Mucosa of rectum (tissue), 2 donors: ENCODE results near the gene KIF18A.

ENCODE experiments used
- H3K27ac ChIP-seq, 2 donors: one replicate each; pipeline ENCODE4 v1.7.0; 2013; ENCODE audit warnings: inconsistent platforms in 2 of 2, low read depth in 2 of 2, low read length in 2 of 2
- H3K27me3 ChIP-seq, 2 donors: one replicate each; pipeline ENCODE4 v1.7.0; 2013; ENCODE audit warnings: low read length in 2 of 2; ENCODE audit not compliant: control insufficient read depth in 2 of 2, insufficient read depth in 2 of 2
- H3K36me3 ChIP-seq, 2 donors: one replicate each; pipeline ENCODE4 v1.7.0; 2013; ENCODE audit warnings: low read length in 2 of 2; ENCODE audit not compliant: control insufficient read depth in 2 of 2, insufficient read depth in 2 of 2
- H3K4me1 ChIP-seq, 2 donors: one replicate each; pipeline ENCODE4 v1.7.0; 2013; ENCODE audit warnings: low read length in 2 of 2, mild to moderate bottlenecking in 1 of 2; ENCODE audit not compliant: control insufficient read depth in 2 of 2, insufficient read depth in 2 of 2
- H3K4me3 ChIP-seq, 2 donors: one replicate each; pipeline ENCODE4 v1.7.0; 2013; ENCODE audit warnings: low read length in 2 of 2
- H3K9ac ChIP-seq, 2 donors: one replicate each; pipeline ENCODE4 v1.7.0; 2013; ENCODE audit warnings: low read length in 2 of 2, low read depth in 1 of 2, mild to moderate bottlenecking in 1 of 2
- H3K9me3 ChIP-seq, 2 donors: one replicate each; pipeline ENCODE4 v1.7.0; 2013; ENCODE audit warnings: low read length in 2 of 2; ENCODE audit not compliant: control insufficient read depth in 2 of 2
- donor health status: healthy.
- donor health status: Normal muscosa, but diverticular disease.

KIF18A gene

DNA sequence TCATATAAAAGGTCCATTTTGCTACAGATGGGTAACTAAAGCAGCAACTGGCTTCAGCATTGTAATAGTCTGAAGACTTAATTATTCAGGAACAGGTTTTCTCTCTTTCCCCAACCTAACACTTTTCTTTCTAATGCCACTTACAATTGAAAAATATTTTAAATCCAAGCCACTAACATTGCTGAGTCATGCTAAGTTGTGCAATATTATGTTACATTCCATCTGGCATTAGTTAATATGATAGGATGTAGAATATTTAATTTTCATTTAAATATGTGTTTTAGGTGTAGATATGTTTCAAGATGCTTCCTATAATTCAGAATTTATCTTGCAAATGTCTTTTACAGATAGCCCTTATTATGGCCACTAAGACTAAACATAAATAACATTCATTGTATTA is 98.6 kb downstream of the KIF18A start:
- Histone ChIP-seq H3K4me3 (no peak overlapping the region), H3K36me3 (no peaks in the 10 kb centered on the region), H3K9ac (no peak overlapping the region), H3K27me3 (no peaks in the 10 kb centered on the region), H3K27ac (no peak overlapping the region), H3K4me1 (no peaks in the 10 kb centered on the region), H3K9me3 (no peaks in the 10 kb centered on the region)

DNA sequence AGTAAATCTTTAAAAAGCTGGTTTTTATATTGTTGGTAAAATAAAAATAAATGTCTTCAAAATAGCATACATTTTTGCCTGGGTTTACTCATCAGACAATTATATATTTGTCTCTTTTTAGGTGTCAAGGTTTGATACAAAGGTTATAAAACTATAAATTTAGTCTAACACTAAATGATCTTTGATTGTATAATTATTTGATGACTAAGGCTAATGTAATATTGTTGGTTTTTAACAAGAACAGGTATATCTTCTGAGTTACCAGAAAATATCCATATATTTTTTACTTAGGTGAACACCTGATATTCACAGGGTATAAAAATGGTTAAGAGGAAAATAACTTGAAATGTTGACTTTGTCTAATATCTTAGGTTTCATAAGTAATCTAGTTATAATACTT is 104.3 kb downstream of the KIF18A start:
- H3K27ac ChIP-seq: no peak overlapping the region
- peaks cover 0 to 6% of the 10 kb centered on the region in 2 donors for H3K9me3 ChIP-seq
- H3K4me1 ChIP-seq: no peaks in the 10 kb centered on the region
- H3K9ac ChIP-seq: no peak overlapping the region
- no peaks in the 10 kb centered on the region for H3K36me3 ChIP-seq
- no peaks in the 10 kb centered on the region for H3K27me3 ChIP-seq
- H3K4me3 ChIP-seq: no peak overlapping the region

DNA sequence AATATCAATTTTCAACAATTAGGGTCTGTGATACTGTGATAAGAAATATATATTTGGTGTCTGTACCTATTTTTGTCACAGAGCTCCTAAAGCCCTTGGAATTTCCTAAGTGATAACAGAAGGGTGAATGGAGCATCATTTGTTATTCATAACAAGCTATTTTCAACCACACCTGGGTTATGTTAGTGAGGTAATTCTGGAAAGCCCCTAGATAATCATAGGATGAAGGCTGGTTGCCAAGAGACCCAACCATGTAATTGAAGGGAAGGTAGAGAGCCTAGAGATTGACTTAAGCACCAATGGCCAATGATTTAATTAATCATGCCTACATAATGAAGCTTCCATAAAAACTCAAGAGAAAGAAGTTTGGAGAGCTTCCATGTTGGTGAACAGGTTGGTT is 109.4 kb downstream of the KIF18A start:
- no peaks in the 10 kb centered on the region for H3K27me3 ChIP-seq
- no peak overlapping the region for H3K4me3 ChIP-seq
- no peak overlapping the region for H3K9ac ChIP-seq
- no peaks in the 10 kb centered on the region for H3K4me1 ChIP-seq
- peaks cover 0 to 6% of the 10 kb centered on the region in 2 donors for H3K9me3 ChIP-seq
- H3K27ac ChIP-seq: no peak overlapping the region
- no peaks in the 10 kb centered on the region for H3K36me3 ChIP-seq

DNA sequence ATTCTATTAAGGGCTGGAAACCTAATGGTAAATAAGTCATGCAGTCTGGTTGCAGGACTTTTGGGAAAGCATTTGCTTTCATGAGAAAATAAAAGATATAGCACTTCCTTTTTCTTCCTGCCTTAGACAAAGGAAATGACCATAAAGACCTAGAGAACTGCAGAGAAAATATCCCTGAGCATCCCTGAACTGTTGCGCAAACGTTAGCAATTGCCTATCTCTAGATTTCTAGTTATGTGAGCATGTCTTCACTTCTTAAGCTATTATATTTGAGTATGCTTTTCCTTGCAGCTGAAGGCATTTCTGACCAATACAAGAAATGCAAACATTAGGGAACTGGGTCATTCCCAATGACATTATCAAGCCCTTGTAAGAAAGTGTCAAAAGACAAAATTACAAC is 110.6 kb downstream of the KIF18A start:
- H3K27ac ChIP-seq: no peak overlapping the region
- H3K9me3 ChIP-seq: peaks cover 0 to 4% of the 10 kb centered on the region in 2 donors
- H3K4me3 ChIP-seq: no peak overlapping the region
- H3K4me1 ChIP-seq: no peaks in the 10 kb centered on the region
- H3K27me3 ChIP-seq: no peaks in the 10 kb centered on the region
- no peak overlapping the region for H3K9ac ChIP-seq
- no peaks in the 10 kb centered on the region for H3K36me3 ChIP-seq

DNA sequence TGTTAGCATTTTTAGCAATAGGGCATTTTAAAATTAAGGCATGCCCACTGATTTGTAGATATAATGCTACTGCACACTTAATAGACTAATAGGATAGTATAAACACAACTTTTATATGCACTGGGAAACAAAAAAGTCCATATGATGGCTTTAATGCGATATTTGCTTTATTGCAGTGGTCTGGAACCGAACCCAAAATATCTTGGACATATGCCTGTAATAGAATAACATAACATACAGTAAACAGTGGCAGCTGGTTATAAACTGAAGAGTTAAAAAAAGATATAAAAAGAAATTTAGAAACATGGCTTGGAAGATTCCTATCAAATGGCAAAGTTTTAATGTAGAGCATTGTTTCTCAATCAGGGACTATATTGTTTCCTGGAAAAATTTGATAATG is 111.9 kb downstream of the KIF18A start:
- Histone ChIP-seq H3K4me3 (no peak overlapping the region), H3K9me3 (no peaks in the 10 kb centered on the region), H3K9ac (no peak overlapping the region), H3K27me3 (no peaks in the 10 kb centered on the region), H3K27ac (no peak overlapping the region), H3K36me3 (no peaks in the 10 kb centered on the region), H3K4me1 (no peaks in the 10 kb centered on the region)

DNA sequence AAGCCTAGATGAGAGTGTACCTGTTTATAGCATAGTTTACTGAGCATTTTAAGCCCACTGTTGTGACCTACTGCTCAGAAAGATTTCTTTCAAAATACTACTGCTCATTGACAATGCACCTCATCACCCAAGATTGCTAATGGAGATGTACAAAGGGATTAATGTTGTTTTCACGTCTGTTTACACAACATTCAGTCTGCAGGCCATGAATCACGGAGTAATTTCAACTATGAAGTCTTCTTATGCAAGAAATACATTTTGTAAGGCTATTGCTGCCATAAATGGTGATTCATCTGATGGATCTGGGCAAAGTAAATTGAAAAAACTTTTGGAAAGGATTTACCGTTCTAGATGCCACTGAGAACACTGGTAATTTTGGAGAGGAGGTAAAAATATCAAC is 112.9 kb downstream of the KIF18A start:
- Histone ChIP-seq H3K4me1 (no peaks in the 10 kb centered on the region), H3K4me3 (no peak overlapping the region), H3K27ac (no peak overlapping the region), H3K27me3 (no peaks in the 10 kb centered on the region), H3K9ac (no peak overlapping the region), H3K9me3 (no peaks in the 10 kb centered on the region), H3K36me3 (no peaks in the 10 kb centered on the region)

DNA sequence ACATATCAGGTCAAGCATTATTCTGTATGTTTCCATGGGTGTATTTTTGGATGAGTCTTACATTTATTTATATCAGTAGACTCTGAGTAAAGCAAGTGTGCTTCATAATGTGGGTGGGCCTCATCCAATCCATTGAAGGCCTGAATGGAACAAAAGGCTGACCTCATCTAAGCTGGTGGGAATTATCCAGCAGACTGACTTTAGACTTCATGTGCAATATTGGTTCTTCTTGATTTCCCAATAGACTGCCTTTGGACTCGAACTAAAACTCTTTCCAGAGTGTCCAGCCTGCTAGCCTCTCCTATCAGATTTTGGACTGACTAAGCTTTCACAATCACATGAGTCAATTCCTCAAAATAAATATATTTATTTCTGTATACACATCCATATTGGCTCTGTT is 116.2 kb downstream of the KIF18A start:
- H3K9me3 ChIP-seq: no peaks in the 10 kb centered on the region
- H3K9ac ChIP-seq: no peak overlapping the region
- no peaks in the 10 kb centered on the region for H3K27me3 ChIP-seq
- no peaks in the 10 kb centered on the region for H3K4me1 ChIP-seq
- no peak overlapping the region for H3K27ac ChIP-seq
- no peaks in the 10 kb centered on the region for H3K36me3 ChIP-seq
- no peak overlapping the region for H3K4me3 ChIP-seq

DNA sequence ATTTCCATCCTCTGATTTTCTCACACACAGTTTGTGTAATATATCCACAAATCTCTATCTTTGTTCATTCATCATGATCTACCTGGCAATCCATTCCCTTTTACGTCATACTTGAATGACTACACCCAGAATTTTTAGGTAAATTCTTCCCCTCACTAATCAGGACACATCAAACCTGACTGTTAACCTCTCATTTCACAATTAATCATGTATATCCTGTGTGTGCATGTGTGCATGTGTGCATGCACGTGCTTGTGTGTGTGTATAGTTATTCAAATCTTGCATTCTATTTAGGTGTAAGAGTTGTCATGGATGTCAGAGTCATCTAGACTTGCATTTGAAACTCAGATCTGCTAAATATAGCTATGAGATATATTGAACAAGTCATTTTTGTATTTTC is 130.4 kb downstream of the KIF18A start:
- Histone ChIP-seq H3K4me3 (no peak overlapping the region), H3K27ac (no peak overlapping the region), H3K27me3 (no peaks in the 10 kb centered on the region), H3K9me3 (no peaks in the 10 kb centered on the region), H3K36me3 (no peaks in the 10 kb centered on the region), H3K4me1 (no peaks in the 10 kb centered on the region), H3K9ac (no peak overlapping the region)

DNA sequence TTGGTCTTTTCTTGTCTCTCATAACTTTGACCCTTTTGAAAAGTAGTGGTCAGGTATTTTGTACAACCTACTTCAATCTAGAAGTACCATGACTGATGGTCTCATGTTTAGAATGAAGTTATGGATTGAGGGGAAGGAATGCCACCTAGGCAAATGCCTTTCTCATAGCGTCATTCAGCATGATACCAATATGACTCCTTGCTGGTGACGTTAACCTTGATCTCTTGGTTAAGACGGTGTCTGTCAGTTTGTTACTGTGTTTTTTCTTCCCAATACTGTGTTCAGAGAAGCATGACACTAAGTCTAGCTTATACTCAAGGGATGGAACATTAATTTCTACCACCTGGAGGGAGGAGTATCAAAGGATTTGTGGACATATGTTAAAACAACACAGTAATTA is 130.9 kb downstream of the KIF18A start:
- no peaks in the 10 kb centered on the region for H3K9me3 ChIP-seq
- H3K9ac ChIP-seq: no peak overlapping the region
- no peaks in the 10 kb centered on the region for H3K4me1 ChIP-seq
- no peak overlapping the region for H3K4me3 ChIP-seq
- no peak overlapping the region for H3K27ac ChIP-seq
- no peaks in the 10 kb centered on the region for H3K36me3 ChIP-seq
- no peaks in the 10 kb centered on the region for H3K27me3 ChIP-seq

DNA sequence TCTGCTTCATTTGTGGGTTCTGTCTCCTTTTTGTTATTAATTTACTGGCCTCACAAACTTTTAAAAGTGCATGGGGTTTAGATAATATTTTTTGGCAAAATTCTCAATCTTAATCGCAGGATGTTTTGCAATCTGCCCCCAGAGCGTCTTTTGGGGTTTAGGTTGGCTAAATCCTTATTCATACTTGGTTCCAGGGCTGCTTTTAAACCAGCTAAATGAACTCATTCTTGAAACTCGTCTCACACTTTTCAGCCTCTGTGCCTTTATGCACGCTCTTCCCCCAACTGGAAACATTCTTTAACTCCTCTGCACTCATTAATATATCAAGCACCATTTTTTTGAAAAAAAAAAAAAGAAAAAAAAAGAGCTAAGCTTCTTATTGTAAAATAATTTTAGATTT is 131.7 kb downstream of the KIF18A start:
- Histone ChIP-seq H3K27ac (no peak overlapping the region), H3K4me3 (no peak overlapping the region), H3K4me1 (no peaks in the 10 kb centered on the region), H3K27me3 (no peaks in the 10 kb centered on the region), H3K9ac (no peak overlapping the region), H3K9me3 (no peaks in the 10 kb centered on the region), H3K36me3 (no peaks in the 10 kb centered on the region)

DNA sequence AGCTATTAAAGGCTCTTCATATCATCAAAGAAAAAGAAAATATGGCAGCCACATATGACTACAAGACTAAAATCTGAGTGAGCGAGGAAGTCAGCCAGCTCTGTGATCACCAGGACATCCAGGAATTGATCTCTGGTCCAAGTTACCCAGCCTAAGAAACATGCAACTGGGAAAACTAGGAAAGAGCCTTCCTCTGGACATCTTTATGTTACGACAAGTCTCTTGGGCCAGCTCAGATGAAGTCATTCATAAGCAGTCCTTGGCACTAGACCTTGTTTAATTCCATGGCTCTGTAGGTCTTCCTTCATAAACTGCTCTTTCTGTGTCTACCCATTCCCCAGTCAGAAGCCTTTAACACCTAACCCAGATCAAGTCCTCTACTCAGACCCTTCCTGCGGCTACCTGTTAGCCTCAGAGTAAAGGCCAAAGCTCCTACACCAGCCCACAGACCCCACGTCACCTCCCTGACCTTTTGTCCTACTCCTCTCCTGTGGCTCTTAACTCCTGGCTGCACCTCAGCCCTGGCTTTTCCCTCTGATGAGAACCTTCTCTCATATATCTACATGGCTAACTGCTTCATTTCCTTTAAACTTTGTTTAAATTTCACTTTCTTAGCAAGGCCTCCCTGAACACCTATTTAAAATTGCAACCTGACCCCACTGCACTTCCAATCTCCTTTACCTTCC is 134.0 kb downstream of the KIF18A start:
- no peak overlapping the region for H3K27ac ChIP-seq
- H3K27me3 ChIP-seq: no peaks in the 10 kb centered on the region
- no peaks in the 10 kb centered on the region for H3K36me3 ChIP-seq
- no peak overlapping the region for H3K4me3 ChIP-seq
- no peaks in the 10 kb centered on the region for H3K9me3 ChIP-seq
- H3K9ac ChIP-seq: no peak overlapping the region
- H3K4me1 ChIP-seq: no peaks in the 10 kb centered on the region
